ENCODE data around the gene BOC. TPM values are rescaled to one million over a fixed set of nuclear protein-coding genes. Genes with fewer than 3 reads are reported as not detected.

Gene BOC
- total and polyA plus RNA-seq, 2 of the 4 experiments (the other 2 are of a cell fraction), result 6.8 to 15.2 TPM

GRCh38 chr3:113277414-113277813 is 66.1 kb downstream of the BOC start:
- H3K36me3 ChIP-seq (ENCODE audit: control insufficient read depth, insufficient read depth, low read length), result peaks cover 60% of the 10 kb centered on the region
- no peak overlapping the region for H2AK5ac ChIP-seq (ENCODE audit: low read depth, low read length)
- H2BK20ac ChIP-seq (ENCODE audit: low read depth, low read length), result no peak overlapping the region
- no peak overlapping the region for H4K8ac ChIP-seq (ENCODE audit: low read depth in 2 of 2, low read length in 2 of 2)
- no peak overlapping the region for H3K27ac ChIP-seq (ENCODE audit: insufficient read depth, low read length)
- no CpG with 5 or more reads among the region's 4 CpGs for WGBS, 2 experiments (ENCODE audit: extremely low coverage in 2 of 2, insufficient read length in 1 of 2)
- no peak overlapping the region for H2AK9ac ChIP-seq (replicated peaks; ENCODE audit: low read depth, low read length, poor library complexity)
- H3K4me1 ChIP-seq (ENCODE audit: control insufficient read depth, insufficient read depth, low read length), result peaks cover 11% of the 10 kb centered on the region; the same call in 1 of the 2 replicates
- H3K56ac ChIP-seq (ENCODE audit: extremely low read depth, insufficient read depth, low read length), result no peak overlapping the region
- no peak for DNase-seq
- no peak overlapping the region for H3K18ac ChIP-seq (ENCODE audit: low read depth, low read length)
- H3K4me3 ChIP-seq (ENCODE audit: insufficient read depth, low read depth, low read length), result no peak overlapping the region
- no TSS peak for BruUV-seq (replicated peaks)
- no peak overlapping the region for H3K9ac ChIP-seq (ENCODE audit: low read depth, low read length)
- H3K9me1 ChIP-seq (ENCODE audit: insufficient read depth, low read length), result 0 out of 2 replicates have a peak, but pooled peaks cover 2% of the 10 kb centered on the region
- no peak for ATAC-seq (ENCODE audit: low read depth)
- no peak overlapping the region for H3K14ac ChIP-seq (replicated peaks; ENCODE audit: low read depth, low read length)
- H2BK15ac ChIP-seq (ENCODE audit: low read depth, low read length), result no peak overlapping the region
- ChIA-PET POLR2A (ENCODE audit: unreplicated experiment) (no interaction called here), CTCF (interaction anchor here (0.7 kb wide), 1 partner anchor 46 kb away, joined by 3 read pairs; no protein-coding TSS in a partner anchor)
- H4K5ac ChIP-seq (ENCODE audit: low read depth, low read length), result no peak overlapping the region
- no peak for TF ChIP-seq ELK1 (IDR thresholded peaks at IDR 0.05; ENCODE audit: borderline replicate concordance, low read depth, low read length)
- TF ChIP-seq, protein P1, sequence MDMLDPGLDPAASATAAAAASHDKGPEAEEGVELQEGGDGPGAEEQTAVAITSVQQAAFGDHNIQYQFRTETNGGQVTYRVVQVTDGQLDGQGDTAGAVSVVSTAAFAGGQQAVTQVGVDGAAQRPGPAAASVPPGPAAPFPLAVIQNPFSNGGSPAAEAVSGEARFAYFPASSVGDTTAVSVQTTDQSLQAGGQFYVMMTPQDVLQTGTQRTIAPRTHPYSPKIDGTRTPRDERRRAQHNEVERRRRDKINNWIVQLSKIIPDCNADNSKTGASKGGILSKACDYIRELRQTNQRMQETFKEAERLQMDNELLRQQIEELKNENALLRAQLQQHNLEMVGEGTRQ (IDR thresholded peaks at IDR 0.05; ENCODE audit: low read depth, low read length), result no peak
- no peak for TF ChIP-seq FOS (IDR thresholded peaks at IDR 0.05; ENCODE audit: low read depth, low read length)
- no peak for TF ChIP-seq NFE2L2 (IDR thresholded peaks at IDR 0.05; ENCODE audit: low read depth, low read length)
- TF ChIP-seq CHD1 (IDR thresholded peaks at IDR 0.05; ENCODE audit: low read depth, low read length), result no peak
- TF ChIP-seq POLR2A (IDR thresholded peaks at IDR 0.05; ENCODE audit: low read depth, low read length), result no peak
- TF ChIP-seq RCOR1 (IDR thresholded peaks at IDR 0.05; ENCODE audit: insufficient replicate concordance, low read length), result no peak
- no peak for TF ChIP-seq MXI1 (IDR thresholded peaks at IDR 0.05; ENCODE audit: borderline replicate concordance, low read depth, low read length)
- intact Hi-C loops (cut with micrococcal nuclease) (no loop called here), dilution Hi-C loops (cut with HindIII; ENCODE audit: low sequenced_read_pairs, unreplicated experiment) (no loop called here), in situ Hi-C loops (cut with MboI; ENCODE audit: low sequenced_read_pairs) (loop anchor here (25.0 kb wide), 1 partner anchor 640 kb away; the partner anchor contains the start of gene CCDC80)
- no peak overlapping the region for H3K4ac ChIP-seq (ENCODE audit: low read depth, low read length)
- no peaks in the 10 kb centered on the region for H3K9me3 ChIP-seq (ENCODE audit: control insufficient read depth, insufficient read depth, low read length)
- peaks cover 5% of the 10 kb centered on the region; the same call in 1 of the 2 replicates for H3K27me3 ChIP-seq (ENCODE audit: control insufficient read depth, insufficient read depth, low read length)
- no peaks in the 10 kb centered on the region for H4K20me1 ChIP-seq (ENCODE audit: insufficient read depth, low read length)
- H3K79me1 ChIP-seq (ENCODE audit: low read depth in 1 of 2, low read length in 2 of 2), result no peaks in the 10 kb centered on the region
- no peak overlapping the region for H2BK5ac ChIP-seq (ENCODE audit: low read depth, low read length, poor library complexity, severe bottlenecking)
- no peak overlapping the region for H3K4me2 ChIP-seq (ENCODE audit: low read depth, low read length)
- no peak overlapping the region for H2AFZ ChIP-seq (replicated peaks; ENCODE audit: low read length, poor library complexity)
- H2BK120ac ChIP-seq (ENCODE audit: low read depth, low read length), result no peak overlapping the region
- H3K23ac ChIP-seq (ENCODE audit: low read depth, low read length), result no peak overlapping the region
- H4K91ac ChIP-seq (ENCODE audit: insufficient read depth, low read depth, low read length), result no peak overlapping the region
